CD4-positive, CD25-positive, alpha-beta regulatory T cell (primary cell): ENCODE results near the gene AUTS2. TPM values are rescaled to one million over a fixed set of nuclear protein-coding genes. Genes with fewer than 3 reads are reported as not detected.

Source experiments
- ATAC-seq, 2 donors: fragments of 150-1000 bp; cut with Tn5 transposase; one replicate each; pipeline ENCODE4 v1.10.0; 2021; ENCODE audit warnings: low read depth in 2 of 2, moderate number of reproducible peaks in 2 of 2, moderate library complexity in 1 of 2
- DNase-seq, 3 donors: peaks; one replicate each; pipeline versions ENCODE4 v3.0.0 to v3.0.0-alpha.2; 2012 to 2022; ENCODE audit warnings: mixed read lengths in 1 of 3
- H3K27ac ChIP-seq: one replicate; pipeline ENCODE4 v1.7.0; 2013; ENCODE audit warnings: mild to moderate bottlenecking, low read length; ENCODE audit not compliant: insufficient read depth, poor library complexity, severe bottlenecking
- H3K27me3 ChIP-seq: one replicate; pipeline ENCODE4 v1.7.0; 2013; ENCODE audit warnings: low read length; ENCODE audit not compliant: control insufficient read depth, insufficient read depth
- H3K36me3 ChIP-seq: one replicate; pipeline ENCODE4 v1.7.0; 2013; ENCODE audit warnings: mild to moderate bottlenecking, low read length, moderate library complexity; ENCODE audit not compliant: control insufficient read depth, insufficient read depth
- H3K4me1 ChIP-seq: 2 replicates; pipeline ENCODE4 v1.7.0; 2013; ENCODE audit warnings: mild to moderate bottlenecking, low read length; ENCODE audit not compliant: insufficient read depth, control insufficient read depth, poor library complexity, severe bottlenecking
- H3K4me3 ChIP-seq: one replicate; pipeline ENCODE4 v1.7.0; 2013; ENCODE audit warnings: low read depth, mild to moderate bottlenecking, low read length, moderate library complexity
- H3K9me3 ChIP-seq, 2 experiments: 1 replicate in 1 of 2; 2 replicates in 1 of 2; pipeline ENCODE4 v1.7.0; 2013; ENCODE audit warnings: low read length in 2 of 2, mild to moderate bottlenecking in 1 of 2, moderate library complexity in 1 of 2; ENCODE audit not compliant: control insufficient read depth in 2 of 2
- H3K27ac Mint-ChIP-seq, 3 donors: one replicate each; pipeline ENCODE4 v1.8.0; 2020 to 2022; ENCODE audit warnings: mild to moderate bottlenecking in 3 of 3, mixed read lengths in 3 of 3, moderate library complexity in 2 of 3
- H3K27me3 Mint-ChIP-seq: one replicate; pipeline ENCODE4 v1.8.0; 2022; ENCODE audit warnings: mild to moderate bottlenecking, mixed read lengths
- H3K36me3 Mint-ChIP-seq: one replicate; pipeline ENCODE4 v1.8.0; 2020; ENCODE audit warnings: mixed read lengths
- H3K4me1 Mint-ChIP-seq, 4 donors: one replicate each; pipeline ENCODE4 v1.8.0; 2020 to 2022; ENCODE audit warnings: mixed read lengths in 4 of 4, mild to moderate bottlenecking in 1 of 4
- H3K4me3 Mint-ChIP-seq, 4 donors: one replicate each; pipeline ENCODE4 v1.8.0; 2020 to 2022; ENCODE audit warnings: mild to moderate bottlenecking in 4 of 4, mixed read lengths in 4 of 4, moderate library complexity in 3 of 4
- H3K9me3 Mint-ChIP-seq, 7 donors: one replicate each; pipeline ENCODE4 v1.8.0; 2020 to 2022; ENCODE audit warnings: mixed read lengths in 7 of 7, mild to moderate bottlenecking in 3 of 7, moderate library complexity in 2 of 7
- polyA plus RNA-seq, 4 donors: library from polyadenylated mRNA; unstranded; fragments of 300-500 nt; fragmentation: Illumina TruSeq; gene quantifications; one replicate each; pipeline ENCODE4 v1.2.3, GENCODE V29; 2021
- total RNA-seq: library from RNA; stranded (reverse); gene quantifications from one replicate; pipeline ENCODE4 v1.2.3, GENCODE V29; 2022

Gene AUTS2
- total and polyA plus RNA-seq, 5 donors from 2014 or later: 0.47 to 32.4 (median 0.74) TPM

DNA sequence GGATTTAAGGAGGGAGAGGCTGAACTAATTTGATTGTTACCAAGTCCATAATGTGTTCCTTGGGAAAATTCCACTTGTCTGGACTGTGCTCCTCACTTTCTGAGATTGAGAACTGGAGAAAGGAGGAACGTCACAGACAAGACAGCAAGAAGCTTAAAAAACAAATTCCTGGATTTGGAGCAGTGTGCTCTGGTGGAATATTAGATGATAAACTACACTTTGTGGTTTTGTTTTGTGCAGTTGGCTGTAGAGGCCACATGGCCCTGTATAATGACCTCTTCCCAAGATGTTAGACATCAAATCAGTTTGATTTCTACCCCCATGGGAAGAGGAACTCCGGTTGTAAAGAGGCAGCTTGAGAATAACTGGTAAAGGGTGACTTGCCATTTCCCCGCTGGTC lies 1112.4 kb downstream of the AUTS2 start:
- H3K4me3 Mint-ChIP-seq: no peak overlapping the region
- Histone ChIP-seq H3K27me3 (no peaks in the 10 kb centered on the region), H3K4me1 (no peaks in the 10 kb centered on the region), H3K9me3 (no peaks in the 10 kb centered on the region), H3K27ac (no peak overlapping the region), H3K36me3 (no peaks in the 10 kb centered on the region), H3K4me3 (no peak overlapping the region)
- H3K9me3 Mint-ChIP-seq: peaks cover 0 to 3% (median 0%) of the 10 kb centered on the region in 7 donors
- no peak for DNase-seq
- no peaks in the 10 kb centered on the region for H3K36me3 Mint-ChIP-seq
- H3K4me1 Mint-ChIP-seq: no peaks in the 10 kb centered on the region
- no peak overlapping the region for H3K27ac Mint-ChIP-seq
- no peak for ATAC-seq
- no peaks in the 10 kb centered on the region for H3K27me3 Mint-ChIP-seq

- no peak overlapping the region for H3K27ac ChIP-seq
- Mint-ChIP-seq H3K36me3 (no peaks in the 10 kb centered on the region), H3K27me3 (peaks cover under 1% of the 10 kb centered on the region), H3K27ac (no peak overlapping the region), H3K4me1 (no peaks in the 10 kb centered on the region), H3K9me3 (peaks cover 0 to 3% (median 0%) of the 10 kb centered on the region in 7 donors), H3K4me3 (no peak overlapping the region)
- DNase-seq (no peak), ATAC-seq (no peak)
- H3K36me3 ChIP-seq: no peaks in the 10 kb centered on the region
- H3K4me1 ChIP-seq: no peaks in the 10 kb centered on the region
- no peaks in the 10 kb centered on the region for H3K9me3 ChIP-seq
- H3K4me3 ChIP-seq: no peak overlapping the region
- H3K27me3 ChIP-seq: no peaks in the 10 kb centered on the region
These were observed 1113.2 kb downstream of the AUTS2 start for GRCh38 chr7:70711452-70711851.

DNA sequence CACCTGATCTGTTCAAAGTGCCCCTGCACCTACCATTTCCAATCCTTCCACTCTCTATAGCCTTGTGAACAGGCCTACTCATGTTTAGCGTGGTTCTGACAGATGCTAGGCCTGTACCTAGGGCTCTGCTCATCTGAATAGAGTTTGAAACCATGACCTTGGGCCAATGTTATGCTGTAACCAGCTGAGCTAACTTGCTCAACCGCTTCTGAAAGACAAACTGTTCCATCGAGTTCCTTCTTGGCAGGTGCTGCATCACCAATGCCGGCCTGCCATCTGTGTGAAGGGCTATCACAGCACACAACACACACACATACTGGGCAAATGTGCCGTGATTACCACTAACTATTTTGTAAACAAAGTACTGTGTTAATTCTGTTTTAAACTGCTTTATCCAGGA lies 1114.7 kb downstream of the AUTS2 start:
- Histone ChIP-seq H3K27ac (no peak overlapping the region), H3K36me3 (no peaks in the 10 kb centered on the region), H3K4me3 (no peak overlapping the region), H3K9me3 (no peaks in the 10 kb centered on the region), H3K4me1 (no peaks in the 10 kb centered on the region), H3K27me3 (no peaks in the 10 kb centered on the region)
- no peak overlapping the region for H3K4me3 Mint-ChIP-seq
- DNase-seq: no peak
- ATAC-seq: no peak
- peaks cover 4% of the 10 kb centered on the region for H3K27me3 Mint-ChIP-seq
- no peaks in the 10 kb centered on the region for H3K4me1 Mint-ChIP-seq
- H3K36me3 Mint-ChIP-seq: no peaks in the 10 kb centered on the region
- H3K27ac Mint-ChIP-seq: no peak overlapping the region
- peaks cover 0 to 3% (median 0%) of the 10 kb centered on the region in 7 donors for H3K9me3 Mint-ChIP-seq

GRCh38 chr7:70714506-70715038 lies 1116.3 kb downstream of the AUTS2 start:
- H3K27me3 ChIP-seq: no peaks in the 10 kb centered on the region
- peaks cover 4% of the 10 kb centered on the region for H3K27me3 Mint-ChIP-seq
- no peak overlapping the region for H3K27ac Mint-ChIP-seq
- peaks cover 0 to 3% (median 1%) of the 10 kb centered on the region in 7 donors for H3K9me3 Mint-ChIP-seq
- no peak for DNase-seq
- H3K4me3 ChIP-seq: no peak overlapping the region
- H3K27ac ChIP-seq: no peak overlapping the region
- no peaks in the 10 kb centered on the region for H3K4me1 Mint-ChIP-seq
- H3K4me1 ChIP-seq: no peaks in the 10 kb centered on the region
- no peak overlapping the region for H3K4me3 Mint-ChIP-seq
- ATAC-seq: no peak
- no peaks in the 10 kb centered on the region for H3K36me3 Mint-ChIP-seq
- H3K36me3 ChIP-seq: no peaks in the 10 kb centered on the region
- H3K9me3 ChIP-seq: no peaks in the 10 kb centered on the region

DNA sequence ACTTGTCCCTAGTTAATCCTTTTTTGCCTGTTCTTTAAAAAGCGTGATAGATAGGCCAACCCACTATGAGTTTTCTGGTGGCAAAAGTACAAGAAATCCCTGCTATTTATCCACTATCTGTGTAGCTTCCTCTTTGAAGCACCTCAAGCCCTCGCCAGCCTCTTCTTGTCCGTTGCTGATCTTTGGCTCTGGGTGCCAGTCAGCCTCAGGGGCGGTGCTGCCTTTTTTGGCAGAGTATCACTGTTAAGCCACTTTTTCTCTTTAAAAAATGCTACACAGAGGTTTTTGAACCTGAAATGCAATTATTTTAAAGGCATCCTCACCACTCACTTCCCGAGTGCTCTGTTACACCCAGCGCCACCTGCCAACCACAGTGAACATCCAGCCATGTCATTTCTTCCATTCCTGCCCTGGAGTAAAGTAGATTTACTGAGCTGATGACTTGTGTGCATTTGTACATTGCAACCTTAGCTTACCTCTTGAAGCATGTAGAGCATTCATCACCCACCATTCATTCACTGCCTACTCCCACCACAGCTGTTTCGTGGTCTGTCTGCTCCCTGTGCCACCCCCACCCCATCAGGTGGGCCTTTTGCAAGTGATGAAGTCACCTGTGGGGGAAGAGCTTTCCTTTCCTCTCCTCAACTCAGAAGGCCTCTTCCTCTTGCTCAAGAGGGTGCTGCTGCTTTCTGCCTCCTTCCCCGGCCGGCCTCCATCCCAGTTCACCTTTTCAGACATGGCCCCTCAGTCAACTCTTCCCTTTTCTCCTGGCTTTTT lies 1119.5 kb downstream of the AUTS2 start:
- Histone ChIP-seq H3K27me3 (no peaks in the 10 kb centered on the region), H3K4me3 (no peak overlapping the region), H3K9me3 (no peaks in the 10 kb centered on the region), H3K36me3 (no peaks in the 10 kb centered on the region), H3K27ac (no peak overlapping the region), H3K4me1 (no peaks in the 10 kb centered on the region)
- no peak overlapping the region for H3K4me3 Mint-ChIP-seq
- H3K27ac Mint-ChIP-seq: no peak overlapping the region
- H3K4me1 Mint-ChIP-seq: no peaks in the 10 kb centered on the region
- peaks cover 10% of the 10 kb centered on the region for H3K27me3 Mint-ChIP-seq
- peaks cover 0 to 3% (median 1%) of the 10 kb centered on the region in 7 donors for H3K9me3 Mint-ChIP-seq
- DNase-seq: no peak
- H3K36me3 Mint-ChIP-seq: no peaks in the 10 kb centered on the region
- ATAC-seq: no peak

GRCh38 chr7:70719125-70719524 lies 1120.8 kb downstream of the AUTS2 start:
- H3K9me3 ChIP-seq: no peaks in the 10 kb centered on the region
- no peak for ATAC-seq
- no peaks in the 10 kb centered on the region for H3K4me1 ChIP-seq
- DNase-seq: no peak
- no peak overlapping the region for H3K27ac ChIP-seq
- Mint-ChIP-seq H3K27me3 (peaks cover 10% of the 10 kb centered on the region), H3K27ac (no peak overlapping the region), H3K9me3 (peaks cover 0 to 3% (median 1%) of the 10 kb centered on the region in 7 donors), H3K4me3 (no peak overlapping the region), H3K4me1 (no peaks in the 10 kb centered on the region), H3K36me3 (no peaks in the 10 kb centered on the region)
- H3K4me3 ChIP-seq: no peak overlapping the region
- no peaks in the 10 kb centered on the region for H3K27me3 ChIP-seq
- H3K36me3 ChIP-seq: no peaks in the 10 kb centered on the region

- H3K36me3 Mint-ChIP-seq: no peaks in the 10 kb centered on the region
- no peaks in the 10 kb centered on the region for H3K36me3 ChIP-seq
- ATAC-seq (no peak), DNase-seq (no peak)
- no peaks in the 10 kb centered on the region for H3K4me1 ChIP-seq
- no peaks in the 10 kb centered on the region for H3K27me3 ChIP-seq
- no peak overlapping the region for H3K4me3 ChIP-seq
- H3K27me3 Mint-ChIP-seq: peaks cover 10% of the 10 kb centered on the region
- H3K9me3 ChIP-seq: no peaks in the 10 kb centered on the region
- H3K4me1 Mint-ChIP-seq: no peaks in the 10 kb centered on the region
- no peak overlapping the region for H3K4me3 Mint-ChIP-seq
- H3K9me3 Mint-ChIP-seq: peaks cover 0 to 3% (median 0%) of the 10 kb centered on the region in 7 donors
- peak overlapping the region in 1 of 3 donors; percentile 89 for H3K27ac Mint-ChIP-seq
- H3K27ac ChIP-seq: no peak overlapping the region
These were observed 1122.1 kb downstream of the AUTS2 start for GRCh38 chr7:70720191-70720873.
